SK-N-SH treated with all-trans-retinoic acid at 6 μM for 48 hours (cell line): ENCODE measurements around the gene RRP1.

Experiments
- ARNTL ChIP-seq: fragments of 450-650 bp; formaldehyde crosslinking; IDR thresholded peaks from 2 replicates; pipeline ENCODE4 v1.5.0; 2020; ENCODE audit warnings: low read depth, mild to moderate bottlenecking, moderate library complexity, borderline replicate concordance
- CSDC2 ChIP-seq: fragments of 250-450 bp; sonication (Bioruptor Pico); IDR thresholded peaks from 2 replicates; pipeline ENCODE4 v1.5.0; 2020; ENCODE audit warnings: mild to moderate bottlenecking, moderate library complexity
- OSR1 ChIP-seq: fragments of 250-450 bp; sonication (Bioruptor Pico); IDR thresholded peaks from 2 replicates; pipeline ENCODE4 v1.8.0; 2022; ENCODE audit warnings: moderate library complexity, mild to moderate bottlenecking, inconsistent platforms
- POU6F1 ChIP-seq: fragments of 250-450 bp; sonication (Bioruptor Pico); IDR thresholded peaks from 2 replicates; pipeline ENCODE4 v1.8.0; 2021; ENCODE audit warnings: low read depth, mild to moderate bottlenecking, moderate library complexity, borderline replicate concordance
- RARB ChIP-seq: fragments of 250-450 bp; sonication (Bioruptor Pico); IDR thresholded peaks from 2 replicates; pipeline ENCODE4 v1.8.0; 2021; ENCODE audit warnings: mild to moderate bottlenecking, moderate library complexity
- TOX ChIP-seq: fragments of 250-450 bp; sonication (Bioruptor Pico); IDR thresholded peaks from 2 replicates; pipeline ENCODE4 v1.8.0; 2021; ENCODE audit warnings: mild to moderate bottlenecking, moderate library complexity, borderline replicate concordance
- ZC3H10 ChIP-seq: fragments of 250-450 bp; sonication (Bioruptor Pico); IDR thresholded peaks from 2 replicates; pipeline ENCODE4 v1.5.1; 2021; ENCODE audit warnings: mild to moderate bottlenecking, moderate library complexity
- ZFP30 ChIP-seq: fragments of 450-650 bp; formaldehyde crosslinking; IDR thresholded peaks from 2 replicates; pipeline ENCODE4 v1.5.0; 2022; ENCODE audit warnings: mild to moderate bottlenecking, moderate library complexity
- ZNF565 ChIP-seq: fragments of 450-650 bp; formaldehyde crosslinking; conservative IDR thresholded peaks from 2 replicates; pipeline ENCODE4 v1.5.0; 2020; ENCODE audit warnings: low read depth, mild to moderate bottlenecking, moderate library complexity
- ZNF70 ChIP-seq: fragments of 450-650 bp; formaldehyde crosslinking; IDR thresholded peaks from 2 replicates; pipeline ENCODE4 v1.5.0; 2020; ENCODE audit warnings: mild to moderate bottlenecking, moderate library complexity
- TF ChIP-seq, protein P1 (sequence below): fragments of 250-450 bp; sonication (Bioruptor Pico); IDR thresholded peaks from 2 replicates; pipeline ENCODE4 v1.8.0; 2020; ENCODE audit warnings: mild to moderate bottlenecking, moderate library complexity, borderline replicate concordance

- no peak for TF ChIP-seq RARB (CRISPR knock-in tag)
- TF ChIP-seq, protein P1, sequence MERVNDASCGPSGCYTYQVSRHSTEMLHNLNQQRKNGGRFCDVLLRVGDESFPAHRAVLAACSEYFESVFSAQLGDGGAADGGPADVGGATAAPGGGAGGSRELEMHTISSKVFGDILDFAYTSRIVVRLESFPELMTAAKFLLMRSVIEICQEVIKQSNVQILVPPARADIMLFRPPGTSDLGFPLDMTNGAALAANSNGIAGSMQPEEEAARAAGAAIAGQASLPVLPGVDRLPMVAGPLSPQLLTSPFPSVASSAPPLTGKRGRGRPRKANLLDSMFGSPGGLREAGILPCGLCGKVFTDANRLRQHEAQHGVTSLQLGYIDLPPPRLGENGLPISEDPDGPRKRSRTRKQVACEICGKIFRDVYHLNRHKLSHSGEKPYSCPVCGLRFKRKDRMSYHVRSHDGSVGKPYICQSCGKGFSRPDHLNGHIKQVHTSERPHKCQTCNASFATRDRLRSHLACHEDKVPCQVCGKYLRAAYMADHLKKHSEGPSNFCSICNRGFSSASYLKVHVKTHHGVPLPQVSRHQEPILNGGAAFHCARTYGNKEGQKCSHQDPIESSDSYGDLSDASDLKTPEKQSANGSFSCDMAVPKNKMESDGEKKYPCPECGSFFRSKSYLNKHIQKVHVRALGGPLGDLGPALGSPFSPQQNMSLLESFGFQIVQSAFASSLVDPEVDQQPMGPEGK (CRISPR knock-in tag): no peak
- TF ChIP-seq ZNF565 (CRISPR knock-in tag): no peak
- TF ChIP-seq ZFP30 (CRISPR knock-in tag): no peak
- TF ChIP-seq CSDC2 (CRISPR knock-in tag): no peak
- TF ChIP-seq ARNTL (CRISPR knock-in tag): no peak
- no peak for TF ChIP-seq TOX (CRISPR knock-in tag)
- TF ChIP-seq OSR1 (CRISPR knock-in tag): no peak
- TF ChIP-seq ZNF70 (CRISPR knock-in tag): no peak
- TF ChIP-seq POU6F1 (CRISPR knock-in tag): no peak
- TF ChIP-seq ZC3H10: no peak
These were observed 14.4 kb downstream of the RRP1 start for GRCh38 chr21:43803558-43804300.
